ENCODE results near the gene PRKAG2.
"Not testable (repeated sequence)": the region's sequence is repeated elsewhere in the genome, so short reads cannot be mapped to it uniquely, and the experiment has no call there.

Gene PRKAG2

DNA sequence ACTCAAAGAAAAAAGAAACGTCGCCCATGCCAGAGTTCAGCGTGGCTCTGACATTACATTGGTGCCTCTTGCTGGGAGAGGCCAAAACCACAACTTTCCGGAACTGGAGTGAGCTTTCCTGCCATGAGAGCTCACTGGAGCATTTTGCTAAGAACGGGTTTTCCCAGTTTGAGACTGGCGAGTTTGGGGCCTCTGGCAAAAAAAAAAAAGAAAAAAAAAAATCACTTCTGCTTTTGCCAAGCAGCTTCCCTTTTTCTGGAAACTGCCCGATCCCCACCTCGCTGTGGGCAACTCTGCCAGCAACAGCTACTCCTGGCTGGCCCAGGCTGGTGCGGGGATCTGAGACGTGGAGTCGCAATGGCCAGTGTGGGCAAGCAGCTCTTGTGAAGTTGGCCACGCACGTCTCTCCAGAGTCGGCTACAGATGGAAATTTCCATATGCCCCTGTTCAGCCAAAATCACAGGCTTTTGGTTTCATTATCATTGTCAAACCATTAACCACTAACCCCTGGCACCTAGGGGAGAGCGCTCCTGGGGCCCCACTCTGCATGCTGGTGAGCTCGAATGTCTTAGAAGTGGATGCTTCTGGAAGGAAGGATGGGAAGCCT, 25.7 kb downstream of the PRKAG2 start:
- DNase-seq (ENCODE audit: low spot score), result no peak

DNA sequence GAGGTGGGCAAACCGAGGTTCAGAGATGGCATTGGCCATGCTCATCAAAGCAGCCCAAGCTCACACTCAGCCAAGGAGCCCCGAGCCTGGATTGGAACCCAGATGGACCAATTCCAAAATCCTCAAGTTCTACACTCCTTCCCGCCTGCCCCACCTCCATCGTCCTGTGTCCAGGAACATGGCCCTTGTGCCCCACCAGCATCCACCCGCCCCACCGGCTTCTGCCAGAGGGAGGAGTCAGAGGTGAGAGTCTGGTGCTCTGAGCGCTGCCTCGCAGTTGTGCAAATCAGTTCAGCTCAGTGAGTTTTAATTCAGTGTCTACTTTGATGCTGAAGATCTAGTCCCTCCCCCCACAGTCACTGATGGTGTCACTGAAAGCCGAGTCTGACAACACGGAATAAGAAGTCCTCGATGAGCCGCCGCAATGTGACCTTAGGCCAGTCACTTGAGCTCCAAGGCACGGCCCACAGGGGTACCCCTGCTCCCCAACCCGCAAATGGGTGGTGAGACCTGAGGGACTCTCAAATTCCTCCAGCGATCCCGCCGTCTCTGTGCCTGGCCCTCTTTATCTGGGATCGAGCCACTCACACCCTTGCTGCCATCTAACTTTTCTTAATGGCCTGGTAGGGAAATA, 26.3 kb downstream of the PRKAG2 start:
- DNase-seq (ENCODE audit: low spot score), result no peak

DNA sequence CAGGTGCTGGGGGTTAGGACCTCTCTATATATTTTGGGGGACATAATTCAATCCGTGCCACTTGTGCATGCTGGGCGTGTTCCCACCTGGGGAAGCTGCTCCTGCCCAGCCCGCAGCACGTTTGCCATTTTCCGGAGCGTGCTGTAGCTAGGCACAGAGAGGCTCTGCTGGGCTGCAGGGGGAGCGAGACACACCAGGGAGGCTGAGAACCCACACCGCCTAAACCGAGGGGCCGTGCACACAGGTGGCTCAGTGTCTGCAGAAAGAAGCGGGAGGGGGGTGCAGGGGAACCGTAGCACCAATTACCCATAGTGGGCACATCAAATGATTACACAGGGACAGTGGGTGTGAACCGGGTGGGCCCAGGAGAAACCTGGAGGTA, 27.0 kb downstream of the PRKAG2 start:
- no peak for DNase-seq (ENCODE audit: low spot score)

DNA sequence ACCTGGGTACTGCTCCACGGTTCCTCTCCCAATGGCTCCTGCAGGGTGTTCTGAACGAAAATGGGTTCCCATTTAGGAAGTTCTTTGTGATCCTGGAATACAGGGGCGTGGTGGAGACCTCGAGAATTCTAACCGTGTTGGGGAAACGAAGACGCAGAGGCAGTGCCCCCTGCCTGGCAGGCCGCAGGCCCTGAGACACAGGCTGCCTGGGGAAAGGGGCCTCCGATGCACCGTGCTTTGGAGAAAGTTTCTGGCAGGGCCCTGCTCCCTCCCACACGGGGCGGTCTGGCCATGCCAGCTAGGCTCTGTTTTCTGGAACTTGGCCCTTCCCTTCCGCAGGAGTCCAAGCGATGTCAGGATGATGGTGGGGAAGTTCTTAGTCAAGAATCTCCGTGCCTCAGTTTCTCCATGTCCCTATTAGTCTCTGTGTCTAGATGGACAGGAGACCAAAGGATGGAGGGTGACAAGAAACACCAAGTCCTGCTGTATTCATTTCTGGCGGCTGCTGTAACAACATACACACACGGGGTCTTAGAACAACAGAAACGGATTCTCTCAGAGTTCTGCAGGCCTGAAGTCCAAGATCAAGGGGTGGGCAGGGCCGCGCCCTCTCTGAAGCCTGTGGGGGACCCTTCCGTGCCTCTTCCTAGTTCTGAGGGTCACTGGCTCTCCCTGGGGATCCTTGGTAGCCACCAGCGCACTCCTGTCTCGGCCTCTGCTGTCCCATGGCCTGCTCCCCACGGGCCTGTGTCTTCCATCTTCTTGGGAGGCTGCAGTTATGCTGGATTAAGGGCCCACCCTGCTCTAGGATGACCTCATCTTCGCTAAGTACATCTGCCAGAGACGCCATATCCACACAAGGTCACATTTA, 27.7 kb downstream of the PRKAG2 start:
- no peak for DNase-seq (ENCODE audit: low spot score)

DNA sequence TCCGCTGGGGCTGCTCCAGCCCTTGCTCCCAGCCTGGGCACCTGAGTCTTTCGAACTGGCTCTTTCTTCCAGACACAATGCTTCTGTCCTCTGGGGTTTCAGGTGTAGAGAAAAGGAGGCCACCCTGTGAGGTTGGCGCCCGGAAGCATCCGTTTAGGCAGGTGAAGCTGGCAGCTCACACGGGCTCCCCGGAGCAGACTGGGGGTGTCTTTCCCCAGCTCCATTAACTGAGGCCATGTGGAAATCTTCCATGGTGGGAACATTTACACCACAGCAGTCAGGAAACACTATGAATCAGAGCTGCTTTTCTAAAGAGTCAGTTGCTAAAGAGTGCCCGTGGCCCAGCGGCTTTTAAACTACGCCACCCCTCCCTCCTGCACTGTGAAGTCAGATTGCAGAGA, 29.2 kb downstream of the PRKAG2 start:
- DNase-seq (ENCODE audit: low spot score), result no peak

DNA sequence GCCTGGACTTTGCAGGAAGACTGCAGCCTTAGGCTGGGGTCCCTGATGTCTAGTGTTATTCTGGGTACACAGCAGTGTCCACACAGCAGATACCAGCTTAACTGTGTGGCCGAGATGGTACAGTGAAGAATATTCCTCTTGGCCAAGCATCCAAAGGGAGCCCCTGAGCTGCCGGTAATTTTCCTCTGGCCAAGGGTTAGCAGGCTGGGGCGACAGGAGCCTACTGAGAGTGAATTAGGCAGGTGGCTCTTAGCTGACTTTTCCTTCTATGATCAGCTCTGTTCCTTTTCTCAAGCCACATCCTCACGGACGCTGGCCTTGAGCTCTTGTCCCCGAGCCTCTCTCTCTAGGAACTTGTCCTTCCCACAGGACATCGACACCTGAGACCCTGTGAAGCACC, 29.8 kb downstream of the PRKAG2 start:
- DNase-seq (ENCODE audit: low spot score), result no peak

DNA sequence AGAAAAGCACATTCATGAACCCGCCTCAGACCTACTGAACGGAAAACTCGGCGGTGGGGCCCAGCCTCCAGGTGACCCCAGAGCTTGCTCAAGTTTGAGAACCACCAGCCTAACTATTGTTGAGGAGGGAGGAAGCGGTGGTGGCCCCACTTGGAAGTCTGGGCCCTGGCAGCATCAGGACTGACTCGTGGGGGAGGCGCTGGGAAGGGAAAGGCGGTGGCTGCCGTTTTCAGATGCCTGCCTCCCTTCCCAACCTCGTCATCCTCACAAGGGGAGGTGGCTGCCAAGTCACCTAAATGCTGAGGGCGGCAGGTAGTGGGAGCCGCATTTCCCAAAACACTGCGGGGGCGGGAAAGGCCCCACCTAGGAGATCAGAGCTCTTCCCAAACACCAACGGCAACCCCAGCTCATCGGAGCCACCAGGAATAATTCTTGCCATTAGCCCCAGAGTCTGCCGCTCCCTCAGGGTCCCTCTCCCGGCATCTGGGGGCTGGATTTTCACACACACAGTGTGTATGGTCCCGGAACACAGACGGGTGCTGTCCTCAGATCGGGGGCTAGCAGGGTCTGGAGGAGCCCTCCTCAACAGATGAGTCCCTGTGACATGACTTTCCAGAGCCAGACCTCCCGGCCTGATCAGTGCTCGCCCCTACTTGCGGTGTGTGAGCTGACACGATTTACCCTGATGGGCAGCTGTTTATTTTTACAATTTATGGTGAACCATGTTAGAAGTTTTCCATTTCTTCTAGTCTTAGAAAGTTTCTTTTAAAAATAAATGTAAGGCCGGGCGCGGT, 31.3 kb downstream of the PRKAG2 start:
- DNase-seq (ENCODE audit: low spot score), result no peak

DNA sequence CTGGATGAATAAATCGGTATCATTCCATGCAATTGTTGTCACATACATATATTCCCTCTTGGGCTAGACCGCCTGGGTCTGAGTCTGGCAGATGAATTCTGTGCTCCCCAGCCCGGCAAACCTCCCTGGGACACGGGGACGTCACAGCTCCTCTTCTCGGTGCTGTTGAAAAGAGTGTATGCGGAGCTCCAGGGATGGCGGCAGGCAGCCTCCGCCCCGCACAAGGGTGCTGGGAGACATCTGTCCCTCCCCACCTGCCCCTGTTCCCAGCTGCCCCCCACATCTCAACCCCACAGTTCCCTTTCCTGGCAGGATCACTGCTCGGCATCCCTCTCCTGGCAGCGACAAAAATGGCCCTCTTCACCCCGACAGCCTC, 32.1 kb downstream of the PRKAG2 start:
- no peak for DNase-seq (ENCODE audit: low spot score)

DNA sequence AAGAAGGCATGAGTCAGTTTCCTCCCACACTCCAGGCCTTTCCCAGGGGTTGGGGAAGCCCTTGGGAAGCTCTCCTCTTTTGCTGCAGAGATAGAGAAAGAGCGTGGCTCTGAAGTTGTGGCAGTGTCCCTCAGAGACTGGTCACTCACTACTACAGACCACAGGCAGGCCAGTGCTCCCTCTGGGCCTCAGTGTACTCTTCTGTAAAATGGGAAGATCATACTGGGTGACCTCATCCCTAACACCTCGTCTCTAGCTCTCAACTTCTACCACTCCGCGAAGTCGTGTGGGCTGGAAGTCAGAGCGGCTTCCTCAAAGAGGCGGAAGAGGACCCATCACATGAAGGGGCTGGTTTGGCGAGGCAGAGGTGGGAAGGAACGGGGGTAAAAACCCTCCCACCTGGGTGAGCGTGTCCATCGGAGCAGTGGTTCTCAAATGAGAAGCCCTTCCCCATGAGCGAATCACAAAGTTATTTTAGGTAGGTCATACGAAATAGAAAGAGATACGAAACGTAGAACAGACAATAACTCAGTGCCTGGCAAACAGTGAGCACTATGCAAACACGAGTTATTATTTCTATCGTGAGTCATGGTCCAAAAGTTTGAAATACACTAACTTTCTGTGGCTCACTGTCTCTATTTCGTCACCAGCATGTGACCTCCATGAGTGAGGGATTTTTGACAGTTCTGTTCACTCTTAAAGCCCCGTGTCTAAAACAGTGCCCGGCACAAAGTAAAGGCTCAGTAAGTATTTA, 32.7 kb downstream of the PRKAG2 start:
- no peak for DNase-seq (ENCODE audit: low spot score)

DNA sequence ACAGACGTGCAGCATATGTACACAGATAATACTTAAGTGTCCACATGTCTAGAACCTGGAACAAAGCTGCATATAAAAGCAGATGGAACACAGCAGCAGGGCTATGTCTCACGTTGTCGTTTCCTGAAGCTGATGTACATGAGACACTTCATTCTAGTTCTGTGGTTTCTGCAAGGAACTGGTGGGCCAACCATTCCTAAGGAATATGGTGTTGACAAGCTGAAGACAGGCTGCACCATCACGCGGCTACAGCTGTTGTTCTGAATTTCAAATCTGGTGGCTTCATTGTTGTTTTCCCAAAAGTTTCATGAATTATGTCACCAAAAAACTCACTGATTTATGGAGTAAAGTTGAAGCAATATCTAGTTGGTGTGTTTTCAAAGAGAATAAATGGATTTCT, 33.7 kb downstream of the PRKAG2 start:
- no peak for DNase-seq (ENCODE audit: low spot score)

DNA sequence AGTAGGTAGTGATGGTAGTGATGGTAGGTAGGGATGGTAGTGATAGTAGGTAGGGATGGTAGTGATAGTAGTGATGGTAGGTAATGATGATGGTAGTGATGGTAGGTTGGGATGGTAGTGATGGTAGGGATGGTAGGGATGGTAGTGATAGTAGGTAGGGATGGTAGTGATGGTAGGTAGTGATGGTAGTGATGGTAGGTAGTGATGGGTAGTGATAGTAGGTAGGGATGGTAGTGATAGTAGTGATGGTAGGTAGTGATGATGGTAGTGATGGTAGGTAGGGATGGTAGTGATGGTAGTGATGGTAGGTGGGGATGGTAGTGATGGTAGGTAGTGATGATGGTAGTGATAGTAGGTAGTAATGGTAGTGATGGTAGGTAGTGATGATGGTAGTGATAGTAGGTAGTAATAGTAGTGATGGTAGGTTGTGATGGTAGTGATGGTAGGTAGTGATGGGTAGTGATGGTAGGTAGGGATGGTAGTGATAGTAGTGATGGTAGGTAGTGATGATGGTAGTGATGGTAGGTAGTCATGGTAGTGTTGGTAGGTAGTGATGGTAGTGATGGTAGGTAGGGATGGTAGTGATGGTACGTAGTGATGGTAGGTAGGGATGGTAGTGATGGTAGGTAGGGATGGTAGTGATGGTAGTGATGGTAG, 35.4 kb downstream of the PRKAG2 start:
- DNase-seq (ENCODE audit: low spot score), result not testable (repeated sequence)

DNA sequence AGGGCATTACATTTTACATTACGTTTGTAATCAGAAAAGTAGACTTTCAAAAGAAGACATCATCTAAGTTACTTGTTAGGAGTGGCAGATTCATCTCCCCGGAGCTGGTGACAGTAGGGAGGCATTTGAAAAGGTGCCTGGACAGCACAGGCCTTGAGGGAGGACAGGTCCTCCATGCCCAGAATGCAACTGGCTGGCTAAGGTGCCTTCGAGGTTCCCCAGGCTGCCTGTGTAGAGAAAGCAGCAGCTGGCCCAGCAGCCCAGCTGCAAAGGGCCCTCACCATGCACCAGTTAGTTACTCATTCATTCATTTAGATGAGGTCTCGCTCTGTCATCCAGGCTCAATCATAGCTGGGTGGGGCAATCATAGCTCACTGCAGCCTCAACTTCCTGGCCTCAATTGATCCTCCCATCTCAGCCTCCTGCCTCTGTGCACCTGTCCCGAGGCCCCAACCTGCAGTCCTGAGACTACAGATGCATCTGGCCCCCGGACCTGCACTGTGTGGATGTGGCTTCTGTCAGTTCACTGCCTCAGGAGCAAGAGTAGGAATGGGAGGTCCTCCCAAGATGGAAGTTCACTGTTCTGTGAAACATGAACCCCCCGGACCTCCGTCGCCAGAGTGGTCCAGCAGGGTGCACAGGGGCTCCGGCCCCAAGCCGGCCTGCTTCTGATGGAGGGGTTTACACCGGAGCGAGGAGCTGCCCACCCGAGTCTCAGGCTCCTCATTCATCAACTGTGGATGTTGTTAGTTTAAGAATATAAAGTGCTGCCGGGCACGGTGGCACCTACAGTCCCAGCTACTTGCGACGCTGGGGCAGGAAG, 36.6 kb downstream of the PRKAG2 start:
- DNase-seq (ENCODE audit: low spot score), result no peak

DNA sequence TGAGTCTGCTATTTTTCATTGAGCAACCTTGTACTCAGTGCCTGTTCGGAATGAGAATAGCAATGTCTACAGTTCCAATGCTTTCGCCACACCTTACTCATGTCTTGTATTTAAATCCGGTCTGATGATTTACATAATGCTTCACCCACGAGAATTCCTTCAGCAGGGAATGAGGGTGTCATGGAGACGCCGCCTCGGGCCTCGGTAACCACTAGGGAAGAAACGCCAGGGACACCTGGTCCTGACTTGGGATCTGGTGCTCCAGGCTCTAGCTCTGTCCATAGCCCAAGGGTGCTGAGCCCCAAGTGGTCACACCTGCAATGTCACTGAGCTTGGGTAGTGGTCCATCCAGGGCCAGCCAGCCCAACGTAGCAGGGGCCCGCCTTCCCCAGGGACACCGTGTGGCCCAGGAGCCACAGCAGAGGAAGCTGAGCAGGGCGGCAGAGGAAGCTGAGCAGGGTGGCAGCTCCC, 37.4 kb downstream of the PRKAG2 start:
- no peak for DNase-seq (ENCODE audit: low spot score)

DNA sequence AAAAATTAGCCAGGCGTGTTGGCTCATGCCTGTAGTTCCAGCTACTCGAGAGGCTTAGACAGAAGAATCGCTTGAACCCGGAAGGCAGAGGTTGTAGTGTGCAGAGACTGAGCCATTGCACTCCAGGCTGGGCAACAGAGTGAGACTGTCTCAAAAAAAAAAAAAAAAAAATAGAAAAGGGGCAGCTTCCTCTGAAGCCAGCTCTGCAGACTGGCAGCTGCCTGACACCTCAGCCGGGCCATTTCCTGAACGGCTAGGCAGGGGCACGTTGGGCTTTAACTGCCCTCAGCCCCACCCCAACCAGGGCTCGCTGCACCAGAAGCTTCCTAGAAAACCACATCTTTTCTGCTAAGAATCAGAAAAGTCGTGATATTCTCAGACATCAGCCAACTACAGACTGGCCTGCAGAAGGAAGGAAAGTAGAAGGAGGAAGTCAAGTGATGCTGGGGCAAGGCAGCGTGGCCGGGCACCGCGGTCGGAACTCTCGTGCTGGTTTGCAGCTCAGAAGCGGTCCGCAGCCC, 38.0 kb downstream of the PRKAG2 start:
- DNase-seq (ENCODE audit: low spot score), result no peak

DNA sequence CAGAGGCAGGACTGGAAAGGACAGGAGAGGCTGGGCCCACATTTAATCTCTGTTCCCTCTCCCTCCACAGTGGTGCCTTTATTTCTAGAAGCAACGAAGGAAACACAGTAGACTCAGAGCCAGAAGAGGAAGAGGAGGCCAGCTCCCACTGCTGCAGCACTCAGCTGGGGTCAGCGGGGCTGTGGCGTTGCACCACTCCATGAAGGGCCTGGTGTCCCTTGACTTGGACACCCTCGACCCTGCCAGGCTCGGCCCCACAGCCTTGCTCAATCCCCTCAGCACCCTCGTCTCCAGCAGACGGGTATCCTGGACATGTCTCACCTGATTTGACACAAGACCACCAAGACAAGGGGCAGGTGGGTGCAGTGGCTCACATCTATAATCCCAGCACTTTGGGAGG, 38.8 kb downstream of the PRKAG2 start:
- DNase-seq (ENCODE audit: low spot score), result no peak

DNA sequence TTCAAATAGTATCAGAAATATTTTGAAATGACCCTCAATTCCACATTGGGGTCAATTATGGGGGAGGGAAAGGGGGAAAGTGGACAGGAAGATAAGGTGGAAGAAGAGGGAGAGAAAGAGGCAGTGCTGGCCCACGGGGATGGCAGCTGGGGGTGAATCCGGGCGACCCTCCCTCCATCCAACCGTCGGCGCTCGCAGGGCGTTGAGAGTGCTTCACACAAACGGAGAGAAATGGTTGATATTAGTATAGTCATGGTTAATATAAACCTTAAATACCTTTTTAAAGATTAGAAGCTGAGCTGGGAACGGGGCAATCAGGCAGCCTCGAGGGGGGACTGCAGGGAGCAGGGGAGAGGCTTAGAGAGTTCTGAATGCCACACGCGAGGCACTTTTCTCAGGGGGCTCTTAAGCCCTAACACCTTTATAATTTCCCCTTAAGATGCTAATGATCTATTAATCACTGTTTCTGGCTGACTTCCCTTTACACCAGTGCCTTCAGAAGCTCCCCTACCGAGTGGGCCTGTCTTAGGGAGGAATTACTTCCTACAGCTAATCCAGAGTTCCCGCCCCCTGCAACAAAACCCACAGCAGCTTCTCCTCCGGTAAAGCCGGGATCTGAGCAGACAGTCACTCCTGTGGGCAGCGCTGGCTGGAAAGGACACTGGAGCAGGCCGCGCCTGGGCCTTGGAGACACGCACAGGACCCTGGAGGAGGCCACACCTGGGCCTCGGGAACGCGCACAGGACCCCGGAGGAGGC, 39.5 kb downstream of the PRKAG2 start:
- DNase-seq (ENCODE audit: low spot score), result no peak

DNA sequence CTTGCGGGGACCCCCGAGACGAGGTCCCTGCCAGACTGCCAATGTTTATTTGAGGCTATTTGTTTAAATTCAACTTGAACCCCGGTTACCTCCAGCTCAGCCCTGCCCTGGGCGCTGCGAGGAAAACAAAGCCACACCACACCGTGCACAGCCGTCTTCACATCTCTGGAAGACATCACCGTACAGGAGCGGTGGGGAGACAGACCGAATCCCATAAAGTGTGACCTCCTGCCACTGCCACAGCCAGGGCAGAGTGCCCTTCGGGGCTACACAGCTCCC, 40.0 kb downstream of the PRKAG2 start:
- DNase-seq (ENCODE audit: low spot score), result no peak

DNA sequence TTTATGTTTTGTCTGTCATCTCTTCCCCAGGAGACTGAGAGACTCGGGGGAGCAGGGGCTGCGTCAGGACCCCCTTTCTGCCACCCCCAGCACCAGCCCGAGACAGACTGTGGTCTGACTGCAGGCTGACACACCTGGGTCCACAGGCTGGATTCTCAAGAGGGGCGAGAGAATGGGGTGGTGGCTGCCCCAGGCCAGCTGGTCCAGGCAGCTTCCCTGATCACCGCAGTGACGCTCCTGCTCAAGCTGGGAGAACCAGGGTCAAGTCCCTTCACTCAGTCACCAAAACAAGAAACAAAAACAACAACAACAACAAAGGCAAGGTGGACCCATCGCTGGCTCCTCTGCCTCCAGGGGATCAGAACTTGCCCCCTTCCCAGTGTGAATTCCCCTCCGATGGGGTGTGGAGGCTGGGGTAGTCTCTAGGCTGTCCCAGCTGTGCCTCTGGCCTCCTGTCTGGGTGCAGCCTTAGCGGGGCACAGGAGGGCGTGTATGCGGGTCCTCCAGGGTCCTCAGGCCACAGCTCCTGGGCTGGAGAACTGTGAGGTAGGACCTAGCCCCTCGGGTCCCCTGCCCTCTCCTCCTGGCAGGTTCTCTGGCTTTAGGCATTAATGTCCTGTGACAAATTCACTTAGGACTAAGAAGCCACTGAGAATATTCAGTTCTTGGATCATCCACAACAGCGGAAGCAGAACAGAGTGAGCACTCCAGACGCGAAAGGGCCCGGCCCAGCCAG, 40.6 kb downstream of the PRKAG2 start:
- DNase-seq (ENCODE audit: low spot score), result no peak

DNA sequence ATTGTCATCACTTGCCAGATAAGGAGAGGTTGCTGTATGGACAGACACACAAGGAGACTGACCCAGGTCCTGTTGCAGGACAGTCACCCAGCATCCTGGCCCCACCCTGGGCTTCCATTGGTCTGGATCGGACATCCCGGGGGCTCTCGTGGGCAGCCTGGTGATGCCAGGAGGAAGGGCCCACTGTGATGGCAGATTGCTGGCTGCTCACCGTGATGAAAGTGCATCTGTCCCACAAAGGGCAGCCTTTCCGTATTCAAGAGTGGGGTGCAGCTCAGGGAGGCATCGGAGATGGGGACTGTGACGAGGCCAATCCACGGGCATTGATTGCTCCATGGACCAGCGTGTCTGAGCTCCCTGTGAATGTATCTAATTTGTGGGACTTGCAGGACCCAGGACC, 41.3 kb downstream of the PRKAG2 start:
- DNase-seq (ENCODE audit: low spot score), result no peak
